T1000 (cell line): ENCODE data around the gene ATP6V0A4.
"Not testable (repeated sequence)": the region's sequence is repeated elsewhere in the genome, so short reads cannot be mapped to it uniquely, and the experiment has no call there.

Experiments used
- DNase-seq: peaks from one replicate; lab custom pipeline; 2025; ENCODE audit warnings: mixed read lengths; lab: John Stamatoyannopoulos, UW

Gene ATP6V0A4

GRCh38 chr7:138802706-138803105, 4.7 kb upstream of the ATP6V0A4 start:
- no peak for DNase-seq

- DNase-seq = no peak
Observed at GRCh38 chr7:138801256-138801655, 3.3 kb upstream of the ATP6V0A4 start.

DNA sequence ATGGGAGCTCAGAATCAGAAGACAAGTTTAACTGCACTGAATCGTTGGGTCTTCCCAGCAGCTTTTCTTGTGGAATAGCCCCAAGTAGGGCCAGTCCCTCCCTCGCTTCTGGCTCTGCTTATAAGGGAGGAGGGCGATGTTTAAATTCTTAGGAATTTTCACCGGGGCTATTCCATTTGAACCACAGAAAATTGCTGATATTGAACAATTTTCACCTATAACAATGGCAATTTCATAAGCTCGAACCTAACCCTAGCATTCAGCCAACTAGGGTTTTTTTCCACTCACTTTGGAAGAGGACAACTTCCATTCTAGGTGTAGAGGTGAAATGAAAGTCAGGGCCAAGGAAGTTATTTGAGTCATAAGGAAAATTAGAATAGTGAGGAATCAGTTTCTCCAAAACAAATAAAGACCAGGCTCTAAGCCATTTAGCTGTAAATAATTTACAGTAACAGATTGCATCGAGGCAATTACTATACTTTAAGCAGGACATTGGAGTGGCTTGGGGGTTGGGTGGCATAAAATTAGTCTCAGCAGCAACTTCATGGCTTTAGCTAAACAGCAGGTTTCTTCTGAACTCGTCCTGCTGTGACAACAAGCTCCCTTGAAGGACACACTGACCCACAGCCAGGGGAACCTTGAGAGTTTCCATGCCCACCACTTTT, 1.5 kb upstream of the ATP6V0A4 start:
- DNase-seq = no peak

GRCh38 chr7:138798836-138799235, 840 bp upstream of the ATP6V0A4 start:
- DNase-seq = no peak

DNA sequence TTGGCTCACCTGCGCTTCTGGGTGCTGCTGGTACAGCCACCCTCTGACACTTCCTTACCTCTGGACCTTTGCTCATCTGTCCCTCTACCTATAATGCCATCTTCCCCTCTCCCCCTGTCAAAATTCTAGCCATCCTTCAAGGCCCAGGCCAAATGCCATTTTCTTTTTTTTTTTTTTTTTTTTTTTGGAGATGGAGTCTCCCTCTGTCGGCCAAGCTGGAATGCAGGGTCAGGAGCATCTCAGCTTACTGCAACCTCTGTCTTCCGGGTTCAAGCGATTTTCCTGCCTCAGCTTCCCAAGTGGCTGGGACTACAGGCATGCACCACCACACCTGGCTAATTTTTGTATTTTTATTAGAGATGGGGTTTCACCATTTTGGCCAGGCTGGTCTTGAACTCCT, 950 bp downstream of the ATP6V0A4 start:
- DNase-seq = not testable (repeated sequence)

DNA sequence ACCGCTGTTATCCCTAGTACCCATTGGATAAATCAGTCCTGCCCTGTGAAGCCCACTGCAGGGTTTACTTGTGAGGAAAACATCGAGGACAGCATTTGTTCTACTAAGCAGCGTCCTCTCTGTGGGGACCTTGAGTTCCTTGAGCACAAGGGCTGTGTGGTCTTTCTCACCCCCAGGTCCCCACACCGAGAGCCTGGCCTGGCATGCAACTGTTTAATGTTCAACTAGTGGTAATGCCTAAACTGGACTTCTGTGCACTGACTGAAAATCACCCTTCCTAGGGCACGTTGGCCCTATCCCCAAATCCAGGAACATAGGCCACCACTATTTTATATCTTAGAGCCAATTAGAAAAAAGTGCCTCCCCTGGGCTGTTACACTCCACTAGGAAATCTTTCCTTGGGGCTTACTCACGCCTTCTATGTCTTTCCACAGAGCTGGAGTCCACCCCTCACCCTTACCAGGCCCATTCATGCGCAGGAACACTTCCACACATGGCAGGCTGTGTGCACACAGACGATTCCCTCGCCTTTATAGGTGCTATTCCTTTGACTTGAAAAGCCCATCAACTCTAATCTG, 1.9 kb downstream of the ATP6V0A4 start:
- no peak for DNase-seq

DNA sequence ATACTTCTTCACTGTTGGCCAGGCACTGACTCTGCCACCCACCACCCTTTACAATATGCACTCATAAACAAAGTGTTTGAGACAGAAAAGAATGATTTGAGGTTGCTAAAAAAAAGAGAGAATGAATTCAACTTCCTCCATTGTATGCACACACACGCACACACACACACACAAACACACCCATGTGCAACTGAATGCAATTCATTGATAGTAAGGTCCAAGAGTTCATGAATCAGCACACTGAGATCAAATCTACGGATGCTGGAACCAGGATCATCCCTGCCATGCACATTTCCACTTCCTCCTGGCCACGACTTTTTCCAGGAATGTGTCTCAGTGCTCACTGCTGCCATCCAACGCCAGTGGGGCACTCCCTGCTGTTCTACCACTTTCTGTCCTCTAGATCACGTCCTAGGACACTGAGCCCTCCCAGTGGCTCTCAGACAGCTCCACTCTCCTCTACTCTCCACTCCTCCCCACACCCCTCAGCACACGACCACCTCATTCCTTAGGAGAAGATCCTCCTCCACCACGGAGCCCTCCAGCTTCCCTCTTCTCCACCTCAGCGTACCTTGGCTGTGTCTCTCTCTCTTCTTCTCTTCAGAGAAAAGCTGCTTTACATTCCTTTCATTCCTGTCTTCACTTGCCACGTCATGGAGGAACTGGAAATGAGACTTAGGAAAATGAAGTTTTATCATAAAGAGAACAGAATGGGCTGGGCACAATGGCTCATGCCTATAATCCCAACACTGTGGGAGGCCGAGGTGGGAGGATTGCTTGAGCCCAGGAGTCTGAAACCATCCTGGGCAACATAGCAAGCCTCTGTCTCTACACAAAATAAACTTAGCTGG, 12.2 kb downstream of the ATP6V0A4 start:
- DNase-seq = no peak

DNA sequence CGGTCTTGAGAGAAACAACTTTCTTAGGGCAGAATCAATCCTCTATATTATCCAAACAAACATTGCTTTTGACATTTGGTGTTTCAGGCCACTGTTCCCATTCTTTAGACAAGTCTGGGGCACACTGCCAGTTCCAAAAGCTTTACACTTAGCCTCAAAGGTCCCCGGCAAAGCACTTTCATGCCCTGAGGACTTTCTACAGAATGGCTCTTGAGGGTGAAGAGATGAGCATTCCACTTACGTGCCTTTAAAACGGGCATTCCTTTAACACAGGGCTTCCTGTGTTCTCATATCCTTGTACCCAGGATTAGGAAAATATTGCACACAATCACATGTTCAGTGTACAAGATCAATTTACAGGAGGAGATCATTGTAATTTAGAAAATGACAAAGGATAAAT, 13.3 kb downstream of the ATP6V0A4 start:
- no peak for DNase-seq

DNA sequence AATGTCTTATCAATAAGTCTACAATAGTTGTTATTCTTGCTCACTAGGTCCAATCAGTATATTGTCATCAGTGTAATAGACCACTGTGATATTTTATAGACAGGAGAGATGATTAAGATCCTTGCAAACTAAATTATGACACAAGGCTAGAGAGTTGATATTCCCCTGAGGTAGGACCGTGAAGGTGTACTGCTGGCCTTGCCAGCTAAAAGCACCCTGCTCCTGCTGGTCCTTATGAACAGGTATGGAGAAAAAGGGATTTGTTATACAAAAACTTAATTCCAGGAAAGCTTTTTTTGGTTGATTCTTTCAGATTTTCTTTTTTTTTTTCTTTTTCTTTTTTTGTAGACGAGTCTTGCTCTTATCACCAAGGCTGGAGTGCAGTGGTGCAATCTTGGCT, 17.0 kb downstream of the ATP6V0A4 start:
- no peak for DNase-seq

GRCh38 chr7:138776166-138776833, 21.7 kb downstream of the ATP6V0A4 start:
- DNase-seq = no peak

- no peak for DNase-seq
Observed at GRCh38 chr7:138773817-138774216, 24.2 kb downstream of the ATP6V0A4 start.

DNA sequence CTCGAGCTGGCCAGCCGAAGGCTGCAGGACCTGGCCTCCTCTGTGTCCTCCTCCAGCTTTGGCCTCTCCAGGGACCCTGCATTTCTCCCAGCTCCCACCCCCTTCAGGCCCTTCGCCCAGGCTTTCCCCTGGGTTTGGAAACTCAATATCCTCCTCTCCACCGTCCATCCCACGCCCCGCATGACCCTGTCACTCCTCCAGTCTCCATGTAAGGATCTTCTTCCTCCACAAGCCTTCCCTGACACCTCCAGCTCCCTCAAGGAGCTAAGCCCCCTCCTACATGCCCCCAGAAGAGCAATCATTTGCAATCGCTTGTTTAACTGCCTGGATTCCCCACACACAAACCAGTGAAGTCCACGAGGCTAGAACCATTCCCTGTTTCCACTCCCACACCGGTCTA, 24.8 kb downstream of the ATP6V0A4 start:
- DNase-seq = no peak

GRCh38 chr7:138770904-138771303, 27.1 kb downstream of the ATP6V0A4 start:
- no peak for DNase-seq

GRCh38 chr7:138768241-138768640, 29.8 kb downstream of the ATP6V0A4 start:
- DNase-seq = no peak

DNA sequence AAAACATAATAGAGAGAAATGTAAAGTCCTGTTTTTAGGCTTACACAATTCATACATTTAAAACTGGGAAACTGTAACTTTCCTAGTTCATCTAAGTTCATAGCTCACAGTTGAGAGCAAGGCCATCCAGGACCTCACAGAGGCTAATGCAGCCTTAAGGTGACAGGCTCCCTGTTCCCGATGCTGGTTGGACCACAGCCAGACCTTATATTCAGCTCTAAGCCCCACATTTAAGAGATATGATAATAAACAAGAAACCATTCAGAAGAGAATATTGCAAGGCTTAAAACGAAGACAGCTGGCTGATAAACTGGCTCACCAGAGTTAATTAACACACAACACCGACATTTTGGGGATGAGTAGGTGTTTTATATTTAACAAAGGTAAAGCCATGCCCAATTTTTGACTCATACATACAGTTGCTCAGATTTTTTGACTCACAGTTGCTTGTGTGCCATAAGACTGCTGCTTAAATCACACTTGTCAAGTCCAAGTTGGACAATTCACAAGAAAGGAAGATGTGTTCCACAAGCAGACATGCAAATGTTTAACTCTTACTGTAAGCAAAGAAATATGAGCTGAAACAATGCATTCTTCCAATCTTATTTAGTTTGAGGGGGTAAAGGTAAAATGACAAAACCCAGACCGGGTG, 41.3 kb downstream of the ATP6V0A4 start:
- no peak for DNase-seq

DNA sequence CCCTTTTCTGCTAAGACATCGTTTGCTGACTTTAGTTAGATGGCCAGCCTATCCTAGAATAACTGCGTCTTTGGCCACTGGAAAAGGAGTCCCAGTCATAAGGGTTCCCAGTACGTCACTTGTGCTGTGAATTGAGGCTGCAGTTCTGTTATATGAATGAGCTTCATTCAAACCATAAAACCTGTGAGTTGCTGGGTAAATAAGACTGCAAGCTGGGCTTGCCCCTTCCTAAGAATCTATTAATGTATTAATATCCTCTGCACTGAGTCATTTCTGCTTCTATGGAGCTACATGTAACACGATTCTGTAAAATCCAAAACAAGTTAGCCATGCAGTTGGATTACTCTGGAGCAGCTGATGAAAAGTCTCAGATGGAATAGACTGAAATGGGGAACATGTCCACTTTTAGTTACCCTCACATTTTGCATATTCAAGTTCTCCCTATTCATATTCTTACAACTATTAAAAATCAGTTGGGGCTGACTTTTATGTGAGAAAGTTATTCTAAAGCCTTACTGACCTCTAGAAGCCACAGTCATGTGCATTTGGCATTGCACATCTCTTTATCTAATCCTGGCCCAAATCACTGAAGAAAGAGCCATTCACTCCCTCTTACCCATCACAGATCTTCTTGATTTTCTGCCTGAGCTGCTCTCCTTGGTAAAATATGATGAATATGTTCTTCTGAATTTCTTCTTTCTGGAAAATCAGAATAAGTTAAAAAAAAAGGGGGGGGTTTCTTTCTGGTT, 42.0 kb downstream of the ATP6V0A4 start:
- no peak for DNase-seq

- no peak for DNase-seq
Observed at GRCh38 chr7:138755331-138755747, 42.7 kb downstream of the ATP6V0A4 start.

GRCh38 chr7:138753610-138754009, 44.4 kb downstream of the ATP6V0A4 start:
- DNase-seq = no peak

GRCh38 chr7:138753150-138753518, 44.9 kb downstream of the ATP6V0A4 start:
- DNase-seq = no peak

GRCh38 chr7:138752518-138753149, 45.4 kb downstream of the ATP6V0A4 start:
- DNase-seq = no peak
